Measurements from ENCODE around the gene CLSTN2. TPM values are rescaled to one million over a fixed set of nuclear protein-coding genes. Genes with fewer than 3 reads are reported as not detected.

Gene CLSTN2
- total RNA-seq, 1 donor from 2014 or later: 0.74 TPM

GRCh38 chr3:139957844-139958243 lies 22.9 kb downstream of the CLSTN2 start:
- TF ChIP-seq, protein P1, sequence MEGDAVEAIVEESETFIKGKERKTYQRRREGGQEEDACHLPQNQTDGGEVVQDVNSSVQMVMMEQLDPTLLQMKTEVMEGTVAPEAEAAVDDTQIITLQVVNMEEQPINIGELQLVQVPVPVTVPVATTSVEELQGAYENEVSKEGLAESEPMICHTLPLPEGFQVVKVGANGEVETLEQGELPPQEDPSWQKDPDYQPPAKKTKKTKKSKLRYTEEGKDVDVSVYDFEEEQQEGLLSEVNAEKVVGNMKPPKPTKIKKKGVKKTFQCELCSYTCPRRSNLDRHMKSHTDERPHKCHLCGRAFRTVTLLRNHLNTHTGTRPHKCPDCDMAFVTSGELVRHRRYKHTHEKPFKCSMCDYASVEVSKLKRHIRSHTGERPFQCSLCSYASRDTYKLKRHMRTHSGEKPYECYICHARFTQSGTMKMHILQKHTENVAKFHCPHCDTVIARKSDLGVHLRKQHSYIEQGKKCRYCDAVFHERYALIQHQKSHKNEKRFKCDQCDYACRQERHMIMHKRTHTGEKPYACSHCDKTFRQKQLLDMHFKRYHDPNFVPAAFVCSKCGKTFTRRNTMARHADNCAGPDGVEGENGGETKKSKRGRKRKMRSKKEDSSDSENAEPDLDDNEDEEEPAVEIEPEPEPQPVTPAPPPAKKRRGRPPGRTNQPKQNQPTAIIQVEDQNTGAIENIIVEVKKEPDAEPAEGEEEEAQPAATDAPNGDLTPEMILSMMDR (IDR thresholded peaks at IDR 0.05; ENCODE audit: unreplicated experiment): no peak
- Mint-ChIP-seq H3K4me1 (ENCODE audit: unreplicated experiment) (no peaks in the 10 kb centered on the region), H3K9me3 (ENCODE audit: unreplicated experiment) (no peaks in the 10 kb centered on the region), H3K27me3 (ENCODE audit: unreplicated experiment) (peaks cover 2% of the 10 kb centered on the region), H3K27ac (ENCODE audit: unreplicated experiment) (no peak overlapping the region), H3K4me3 (ENCODE audit: unreplicated experiment) (no peak overlapping the region), H3K36me3 (ENCODE audit: low read depth, unreplicated experiment) (no peaks in the 10 kb centered on the region)
- DNase-seq (ENCODE audit: low spot score): no peak

DNA sequence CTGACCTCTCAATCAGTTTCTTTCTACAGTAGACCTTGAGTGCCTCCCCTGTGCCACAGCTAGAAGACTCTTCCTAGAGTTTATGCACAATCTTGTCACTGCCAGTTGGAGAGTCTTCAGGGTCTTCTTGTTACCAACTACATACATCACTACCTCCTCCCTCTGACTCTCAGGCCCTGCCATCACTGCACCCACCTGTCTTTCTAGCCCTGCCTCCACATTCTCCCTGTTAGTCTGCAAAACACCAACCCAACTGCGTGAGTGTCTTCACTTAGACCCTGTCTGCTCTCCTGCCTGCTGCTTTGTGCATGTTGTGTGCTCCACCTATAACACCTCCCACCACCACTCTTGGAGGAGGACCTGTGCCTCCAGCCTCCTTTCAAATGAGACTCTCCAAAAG lies 34.4 kb downstream of the CLSTN2 start:
- Mint-ChIP-seq H3K4me1 (ENCODE audit: unreplicated experiment) (no peaks in the 10 kb centered on the region), H3K27ac (ENCODE audit: unreplicated experiment) (no peak overlapping the region), H3K4me3 (ENCODE audit: unreplicated experiment) (no peak overlapping the region), H3K9me3 (ENCODE audit: unreplicated experiment) (no peaks in the 10 kb centered on the region), H3K27me3 (ENCODE audit: unreplicated experiment) (peaks cover 5% of the 10 kb centered on the region), H3K36me3 (ENCODE audit: low read depth, unreplicated experiment) (no peaks in the 10 kb centered on the region)
- DNase-seq (ENCODE audit: low spot score): no peak
- TF ChIP-seq, protein P1 (IDR thresholded peaks at IDR 0.05; ENCODE audit: unreplicated experiment): no peak

DNA sequence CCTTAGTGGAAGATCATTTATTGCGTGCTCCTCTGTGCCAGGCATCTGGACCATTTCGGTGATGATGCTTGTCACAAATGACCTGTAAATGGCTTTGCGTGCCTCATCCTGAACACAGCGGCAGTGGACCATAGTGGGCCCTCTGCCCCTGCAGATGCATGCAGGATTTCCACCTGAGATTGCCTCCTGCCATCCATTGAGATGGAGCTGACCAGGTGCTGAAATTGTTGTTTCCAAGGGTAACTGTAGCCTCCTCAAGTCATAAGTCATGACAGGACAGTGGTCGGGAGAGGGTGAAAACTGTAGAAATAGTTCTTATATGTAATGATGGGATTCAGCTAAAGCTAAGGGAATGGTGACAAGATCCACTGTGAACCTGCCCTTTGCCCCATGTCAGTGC lies 35.5 kb downstream of the CLSTN2 start:
- TF ChIP-seq, protein P1 (IDR thresholded peaks at IDR 0.05; ENCODE audit: unreplicated experiment): no peak
- H3K9me3 Mint-ChIP-seq (ENCODE audit: unreplicated experiment): no peaks in the 10 kb centered on the region
- no peaks in the 10 kb centered on the region for H3K36me3 Mint-ChIP-seq (ENCODE audit: low read depth, unreplicated experiment)
- H3K4me3 Mint-ChIP-seq (ENCODE audit: unreplicated experiment): no peak overlapping the region
- H3K27me3 Mint-ChIP-seq (ENCODE audit: unreplicated experiment): peaks cover 3% of the 10 kb centered on the region
- no peak overlapping the region for H3K27ac Mint-ChIP-seq (ENCODE audit: unreplicated experiment)
- no peaks in the 10 kb centered on the region for H3K4me1 Mint-ChIP-seq (ENCODE audit: unreplicated experiment)
- DNase-seq (ENCODE audit: low spot score): no peak

DNA sequence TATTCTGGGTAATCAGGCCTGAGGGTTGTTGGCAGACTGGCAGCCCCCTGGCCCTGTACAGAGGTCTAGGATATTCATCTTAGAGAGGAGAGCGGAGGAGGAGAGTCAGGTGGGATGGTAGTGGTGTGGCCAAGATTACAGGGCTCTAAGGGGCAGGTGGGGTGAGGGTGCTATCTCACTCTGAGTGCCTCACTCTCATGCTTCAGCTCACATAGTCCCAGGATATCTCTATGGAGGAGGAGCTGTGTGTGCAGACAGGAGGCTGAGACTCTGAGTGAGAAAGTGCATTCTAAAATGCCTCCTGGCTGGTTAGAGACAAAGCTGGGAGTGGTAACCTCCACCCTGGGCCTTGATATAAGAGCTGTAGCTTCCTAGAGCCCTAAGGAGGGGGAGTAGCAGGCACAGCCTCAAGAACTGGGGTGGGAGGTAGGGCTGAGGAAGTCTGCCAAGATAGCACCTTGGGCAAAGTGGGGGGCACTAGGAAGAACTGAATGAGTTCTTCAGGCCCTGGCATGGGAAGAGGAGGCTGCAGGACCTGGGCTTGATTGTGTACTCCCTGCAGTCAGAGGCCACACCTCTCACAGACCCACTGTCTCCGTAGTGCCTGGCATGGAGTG lies 39.9 kb downstream of the CLSTN2 start:
- no peak for DNase-seq (ENCODE audit: low spot score)
- Mint-ChIP-seq H3K4me1 (ENCODE audit: unreplicated experiment) (no peaks in the 10 kb centered on the region), H3K4me3 (ENCODE audit: unreplicated experiment) (no peak overlapping the region), H3K27ac (ENCODE audit: unreplicated experiment) (no peak overlapping the region), H3K9me3 (ENCODE audit: unreplicated experiment) (no peaks in the 10 kb centered on the region), H3K27me3 (ENCODE audit: unreplicated experiment) (peaks cover 3% of the 10 kb centered on the region), H3K36me3 (ENCODE audit: low read depth, unreplicated experiment) (no peaks in the 10 kb centered on the region)
- TF ChIP-seq, protein P1 (IDR thresholded peaks at IDR 0.05; ENCODE audit: unreplicated experiment): no peak

DNA sequence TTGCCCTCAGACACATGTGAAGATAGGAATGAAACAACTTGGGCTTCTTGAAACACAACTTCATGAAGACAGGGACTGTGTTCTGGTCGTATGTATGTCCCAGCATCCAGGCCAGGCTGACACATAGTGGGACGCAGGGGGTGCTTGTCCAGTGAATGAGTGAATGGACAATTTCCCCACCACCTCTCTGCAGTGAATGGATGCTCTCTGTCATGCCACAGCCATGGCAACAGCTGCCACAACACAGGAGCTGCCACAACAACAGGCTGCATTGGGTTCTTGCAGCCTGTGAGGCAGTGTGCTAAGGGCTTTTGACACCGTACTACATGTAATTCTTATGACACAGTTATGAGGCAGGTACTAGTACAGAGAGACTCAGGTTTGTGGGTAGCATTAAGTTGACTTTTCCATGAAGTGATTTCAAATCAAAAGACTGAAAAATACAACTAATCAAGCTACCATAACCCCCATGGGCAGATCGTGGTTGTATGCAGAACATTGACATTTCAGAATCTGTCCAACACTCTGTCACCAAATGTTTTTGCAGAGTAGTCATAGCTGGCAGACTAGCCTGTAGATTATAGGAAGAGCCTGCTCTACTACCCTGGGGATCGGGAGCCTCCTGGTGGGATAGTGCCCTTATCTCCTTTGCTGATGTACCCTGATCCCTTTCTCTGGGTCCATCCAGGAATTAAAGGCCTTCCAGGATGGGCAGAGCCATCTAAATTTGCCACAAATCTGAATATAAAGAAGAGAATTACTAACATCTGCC lies 40.8 kb downstream of the CLSTN2 start:
- no peaks in the 10 kb centered on the region for H3K4me1 Mint-ChIP-seq (ENCODE audit: unreplicated experiment)
- TF ChIP-seq, protein P1 (IDR thresholded peaks at IDR 0.05; ENCODE audit: unreplicated experiment): no peak
- no peak overlapping the region for H3K4me3 Mint-ChIP-seq (ENCODE audit: unreplicated experiment)
- H3K27me3 Mint-ChIP-seq (ENCODE audit: unreplicated experiment): peaks cover 3% of the 10 kb centered on the region
- H3K27ac Mint-ChIP-seq (ENCODE audit: unreplicated experiment): no peak overlapping the region
- DNase-seq (ENCODE audit: low spot score): no peak
- H3K9me3 Mint-ChIP-seq (ENCODE audit: unreplicated experiment): no peaks in the 10 kb centered on the region
- no peaks in the 10 kb centered on the region for H3K36me3 Mint-ChIP-seq (ENCODE audit: low read depth, unreplicated experiment)
